B cell (primary cell): ENCODE data around the gene HPCA. TPM values are rescaled to one million over a fixed set of nuclear protein-coding genes. Genes with fewer than 3 reads are reported as not detected.

ENCODE experiments used
- ATAC-seq: fragments of 200-7000 bp; cut with Tn5 transposase; one replicate; pipeline ENCODE4 v1.10.0; 2021; ENCODE audit warnings: low read depth, mild to moderate bottlenecking, moderate number of reproducible peaks, moderate library complexity
- CTCF ChIA-PET: fragments of 350-600 bp; sonication (Branson Sonifier 250); formaldehyde crosslinking; loops from one replicate; lab custom pipeline; 2021; ENCODE audit warnings: antibody characterized with exemption, inconsistent platforms; lab: Charles Lee
- POLR2A ChIA-PET: fragments of 350-600 bp; sonication (Branson Sonifier 250); formaldehyde crosslinking; loops from one replicate; lab custom pipeline; 2021; ENCODE audit warnings: antibody characterized with exemption; lab: Charles Lee
- DNase-seq: peaks from one replicate; pipeline ENCODE4 v3.0.0; 2013
- H2AFZ ChIP-seq: 2 replicates; pipeline ENCODE4 v1.6.1; 2012; ENCODE audit warnings: mild to moderate bottlenecking, low read depth, low read length; ENCODE audit not compliant: insufficient read depth, poor library complexity, severe bottlenecking
- H3K27ac ChIP-seq, 2 donors: 1 replicate in 1 of 2; 2 replicates in 1 of 2; pipeline ENCODE4 v1.5.1; 2012 to 2013; ENCODE audit warnings: low read length in 2 of 2, mild to moderate bottlenecking in 2 of 2, moderate library complexity in 1 of 2
- H3K27me3 ChIP-seq, 4 experiments: fragments of 200-600 bp in 1 of 4; sonication (generic) in 1 of 4; replicated peaks in 1 of 4; 1 replicate in 2 of 4; 2 replicates in 2 of 4; pipeline versions ENCODE4 v1.6.1 to v1.7.0; 2013 to 2016; ENCODE audit warnings: low read length in 3 of 4, mild to moderate bottlenecking in 2 of 4, mixed read lengths in 1 of 4, moderate library complexity in 1 of 4; ENCODE audit not compliant: insufficient read depth in 4 of 4, control insufficient read depth in 3 of 4; ENCODE audit errors: control extremely low read depth in 1 of 4
- H3K36me3 ChIP-seq, 2 experiments: replicated peaks in 1 of 2; 1 replicate in 1 of 2; 2 replicates in 1 of 2; pipeline versions ENCODE4 v1.6.1 to v1.7.1; 2013; ENCODE audit warnings: low read length in 1 of 2; ENCODE audit not compliant: insufficient read depth in 2 of 2, control insufficient read depth in 1 of 2; ENCODE audit errors: control extremely low read depth in 1 of 2, extremely low read depth in 1 of 2
- H3K4me1 ChIP-seq, 2 donors: fragments of 200-600 bp in 1 of 2; sonication (generic) in 1 of 2; 1 replicate in 1 of 2; 2 replicates in 1 of 2; pipeline versions ENCODE4 v1.5.1 to v1.6.1; 2013 to 2017; ENCODE audit warnings: low read length in 2 of 2; ENCODE audit not compliant: control insufficient read depth in 2 of 2, insufficient read depth in 2 of 2
- H3K4me2 ChIP-seq: replicated peaks from 2 replicates; pipeline ENCODE3; 2012; ENCODE audit warnings: mild to moderate bottlenecking, low read depth, low read length; ENCODE audit not compliant: poor library complexity, severe bottlenecking
- H3K4me3 ChIP-seq, 5 experiments: fragments of 200-600 bp in 1 of 5; sonication (generic) in 1 of 5; 1 replicate in 3 of 5; 2 replicates in 2 of 5; pipeline versions ENCODE4 v1.5.1 to v1.7.0; 2011 to 2016; ENCODE audit warnings: low read length in 4 of 5, mild to moderate bottlenecking in 4 of 5, low read depth in 2 of 5, control low read depth in 1 of 5, moderate library complexity in 1 of 5; ENCODE audit not compliant: insufficient read depth in 1 of 5; ENCODE audit errors: control extremely low read depth in 1 of 5, extremely low read depth in 1 of 5
- H3K79me2 ChIP-seq: fragments of 200-600 bp; sonication (generic); one replicate; pipeline ENCODE4 v1.6.0; 2016; ENCODE audit warnings: low read length; ENCODE audit not compliant: control insufficient read depth, insufficient read depth
- H3K9ac ChIP-seq: fragments of 200-600 bp; sonication (generic); 2 replicates; pipeline ENCODE4 v1.6.1; 2017; ENCODE audit warnings: mild to moderate bottlenecking, low read length, moderate library complexity
- H3K9me3 ChIP-seq, 3 donors: one replicate each; pipeline versions ENCODE4 v1.6.1 to v1.7.1; 2013; ENCODE audit warnings: low read length in 2 of 3; ENCODE audit not compliant: control insufficient read depth in 2 of 3, insufficient read depth in 1 of 3; ENCODE audit errors: control extremely low read depth in 1 of 3
- H4K20me1 ChIP-seq: 2 replicates; pipeline ENCODE4 v1.6.0; 2012; ENCODE audit warnings: mild to moderate bottlenecking, low read length; ENCODE audit not compliant: insufficient read depth, control insufficient read depth, poor library complexity, severe bottlenecking
- H3K27ac Mint-ChIP-seq: one replicate; pipeline ENCODE4 v1.8.0; 2021; ENCODE audit warnings: mixed read lengths
- H3K27me3 Mint-ChIP-seq: one replicate; pipeline ENCODE4 v1.8.0; 2021; ENCODE audit warnings: mixed read lengths
- H3K4me1 Mint-ChIP-seq: one replicate; pipeline ENCODE4 v1.8.0; 2021; ENCODE audit warnings: mixed read lengths
- H3K4me3 Mint-ChIP-seq: one replicate; pipeline ENCODE4 v1.8.0; 2021; ENCODE audit warnings: mixed read lengths
- H3K9me3 Mint-ChIP-seq: one replicate; pipeline ENCODE4 v1.8.0; 2022; ENCODE audit warnings: mixed read lengths; ENCODE audit not compliant: insufficient read depth
- CTCF ChIP-seq: fragments of 200-600 bp; IDR thresholded peaks from one replicate; pipeline ENCODE4 v1.8.0; 2022; ENCODE audit warnings: antibody characterized with exemption, mild to moderate bottlenecking
- EZH2 ChIP-seq: IDR thresholded peaks from 2 replicates; pipeline ENCODE4 v1.6.1; 2012; ENCODE audit warnings: borderline replicate concordance, low read depth, mild to moderate bottlenecking, moderate library complexity, low read length; ENCODE audit not compliant: insufficient read depth, poor library complexity, severe bottlenecking
- WGBS: methylation state at CpG from one replicate; pipeline ENCODE4 v1.1.5; 2013; ENCODE audit warnings: missing lambda C conversion rate; ENCODE audit not compliant: insufficient coverage; 5-methylcytosine and 5-hydroxymethylcytosine counted together
- intact Hi-C: fragments of 100-400 bp; cut with micrococcal nuclease; formaldehyde crosslinking; loops from one replicate; pipeline ENCODE4 v1.10.0; 2022
- polyA plus RNA-seq: library from polyadenylated mRNA; depleted of rRNA; stranded (reverse); fragments of >200 nt; gene quantifications from 2 replicates; pipeline ENCODE4 v1.2.3, GENCODE V29; 2012
- total RNA-seq, 2 donors: library from RNA; stranded (reverse); fragments of 120-200 nt in 1 of 2; gene quantifications; 1 replicate in 1 of 2; 2 replicates in 1 of 2; pipeline versions ENCODE4 v1.2.3 to v1.2.4, GENCODE V29; 2013 to 2022

The HPCA gene
- total and polyA plus RNA-seq, 2 donors (not counting 1 experiment from before 2014, with no cell fraction given) = 0.06 TPM; not detected in 1

DNA sequence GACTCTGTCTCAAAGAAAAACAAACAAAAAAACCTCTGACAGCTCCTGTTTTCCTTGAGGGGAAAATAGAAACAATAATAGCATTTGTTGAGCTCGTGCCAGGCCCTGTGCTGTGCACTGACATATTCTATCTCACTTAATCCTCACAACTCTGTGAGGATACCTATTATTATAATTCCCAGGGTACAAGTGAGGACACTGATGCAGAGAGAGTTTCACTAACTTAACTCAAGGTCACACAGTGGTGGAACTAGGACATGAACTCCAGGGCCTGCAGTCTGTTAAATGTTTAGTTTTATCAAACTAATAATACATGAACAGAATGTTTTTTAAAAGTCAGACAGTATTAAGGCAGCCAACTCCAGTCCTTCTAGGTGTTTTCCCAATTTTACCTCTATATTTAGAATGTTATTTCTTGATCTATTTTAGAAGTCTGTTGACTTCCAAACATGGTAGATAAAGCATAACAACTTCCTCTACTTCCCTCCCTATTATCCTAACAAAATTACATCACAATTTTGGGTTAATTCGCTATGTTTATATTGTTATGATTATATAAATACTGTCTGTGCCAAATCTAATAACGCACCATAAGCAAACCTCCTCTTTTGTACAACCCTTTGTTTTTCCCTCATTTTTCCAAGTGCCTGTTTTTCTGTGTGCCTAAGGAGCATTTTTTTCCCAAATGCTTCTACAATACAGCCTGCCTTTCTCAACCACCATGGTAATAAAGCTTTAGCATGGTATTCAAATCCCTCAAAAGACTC is 20.5 kb upstream of the HPCA start:
- no peak overlapping the region for H3K4me3 ChIP-seq
- intact Hi-C loops = no loop called here
- ATAC-seq (no peak), DNase-seq (no peak)
- Mint-ChIP-seq H3K4me1 (peaks cover 12% of the 10 kb centered on the region), H3K27ac (no peak overlapping the region), H3K9me3 (no peaks in the 10 kb centered on the region), H3K27me3 (peaks cover 9% of the 10 kb centered on the region), H3K4me3 (no peak overlapping the region)
- ChIA-PET CTCF (interaction anchor here (1.1 kb wide), 1 partner anchor 345 kb away, joined by 3 read pairs; no protein-coding TSS in a partner anchor), POLR2A (no interaction called here)
- H3K79me2 ChIP-seq = no peaks in the 10 kb centered on the region
- H3K9ac ChIP-seq = no peak overlapping the region
- peaks cover 0 to 3% (median 0%) of the 10 kb centered on the region in 3 donors for H3K9me3 ChIP-seq
- WGBS = no CpG with 5 or more reads among the region's 3 CpGs
- H4K20me1 ChIP-seq = peaks cover 4% of the 10 kb centered on the region
- H3K4me2 ChIP-seq = no peak overlapping the region
- H2AFZ ChIP-seq = no peak overlapping the region
- peaks cover 0 to 11% (median 4%) of the 10 kb centered on the region in 4 experiments for H3K27me3 ChIP-seq
- no peak overlapping the region for H3K27ac ChIP-seq
- TF ChIP-seq CTCF = no peak
- no peak for TF ChIP-seq EZH2
- peaks cover 2 to 16% of the 10 kb centered on the region in 2 experiments for H3K36me3 ChIP-seq
- H3K4me1 ChIP-seq = peaks cover 4 to 5% of the 10 kb centered on the region in 2 donors

DNA sequence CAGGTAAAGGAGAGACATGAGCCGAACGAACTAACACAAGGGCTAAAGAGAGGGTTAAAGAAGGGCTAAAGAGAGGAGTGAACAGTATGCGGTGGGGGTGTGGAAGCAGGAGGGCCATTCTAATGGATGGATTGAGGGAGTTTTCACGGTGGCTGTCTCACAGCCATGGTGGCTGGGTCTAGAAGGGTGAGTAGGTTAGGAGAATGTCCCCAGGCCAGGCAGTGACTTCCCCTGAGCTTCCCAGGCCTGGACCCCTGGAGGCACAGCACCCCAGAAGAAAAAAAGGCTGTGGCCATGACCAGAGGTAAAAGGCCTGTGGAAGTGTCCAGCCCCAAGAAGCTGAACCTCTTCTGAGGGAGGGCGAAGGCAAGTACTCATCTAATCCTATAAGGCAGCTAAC is 19.1 kb upstream of the HPCA start:
- Mint-ChIP-seq H3K4me3 (no peak overlapping the region), H3K4me1 (peaks cover 24% of the 10 kb centered on the region), H3K9me3 (no peaks in the 10 kb centered on the region), H3K27ac (no peak overlapping the region), H3K27me3 (peaks cover 21% of the 10 kb centered on the region)
- Histone ChIP-seq H4K20me1 (peaks cover 4% of the 10 kb centered on the region), H3K9me3 (peaks cover 0 to 3% (median 0%) of the 10 kb centered on the region in 3 donors), H3K4me3 (no peak overlapping the region), H3K79me2 (no peaks in the 10 kb centered on the region), H3K4me1 (peaks cover 17% of the 10 kb centered on the region in 2 donors), H3K36me3 (peaks cover 0 to 8% of the 10 kb centered on the region in 2 experiments), H3K27me3 (peaks cover 0 to 25% (median 13%) of the 10 kb centered on the region in 4 experiments), H2AFZ (no peak overlapping the region), H3K9ac (no peak overlapping the region), H3K4me2 (no peak overlapping the region), H3K27ac (no peak overlapping the region)
- 88% methylated on average over 4 of the region's 5 CpGs for WGBS
- ChIA-PET POLR2A (no interaction called here), CTCF (interaction anchor here (1.1 kb wide), 1 partner anchor 347 kb away, joined by 3 read pairs; no protein-coding TSS in a partner anchor)
- intact Hi-C loops = no loop called here
- no peak for TF ChIP-seq EZH2
- no peak for TF ChIP-seq CTCF
- ATAC-seq = no peak
- DNase-seq = no peak
